ENCODE data around the gene NTM.

- TF ChIP-seq CTCF (IDR thresholded peaks at IDR 0.05; ENCODE audit: insufficient read depth, low read length) (no peak), POLR2AphosphoS5 (IDR thresholded peaks at IDR 0.05; ENCODE audit: low read depth) (no peak)
These were observed 687.9 kb downstream of the NTM start for GRCh38 chr11:132058211-132058772.
